Ovary (tissue), 3 donors: Measurements from ENCODE around the gene PPM1E.

Experiments
- POLR2A ChIP-seq: fragments of 450-650 bp; IDR thresholded peaks from one replicate; pipeline ENCODE4 v1.6.1; 2017; ENCODE audit warnings: antibody characterized with exemption, mild to moderate bottlenecking, moderate library complexity
- TF ChIP-seq, protein P1 (sequence below), 3 donors: fragments of 450-650 bp in 2 of 3; fragments of 200-600 bp in 1 of 3; IDR thresholded peaks; one replicate each; pipeline versions ENCODE4 v1.5.1 to v1.8.0; 2016 to 2022; ENCODE audit warnings: antibody characterized with exemption in 3 of 3, mild to moderate bottlenecking in 1 of 3
- donor health status: DM: no; HTN: no; CAD: no.

DNA sequence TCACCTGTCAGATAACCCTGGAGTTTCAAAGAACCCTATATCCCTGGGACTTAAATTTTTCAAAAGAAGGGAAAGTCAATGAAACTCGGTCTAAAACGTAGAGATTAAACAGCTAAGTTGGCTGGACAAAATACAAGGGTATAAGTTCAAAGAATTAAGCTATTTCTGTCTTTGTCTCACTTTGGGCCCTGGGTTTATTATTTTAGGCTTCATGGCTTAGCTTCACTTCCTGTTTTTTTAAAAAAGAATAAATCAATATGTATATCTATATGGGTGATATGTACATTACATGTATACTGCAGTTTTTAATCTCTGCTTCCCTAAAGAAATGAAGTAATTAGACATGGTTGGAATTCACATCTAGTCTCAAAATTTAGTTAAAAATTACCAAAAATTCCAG, 218.7 kb downstream of the PPM1E start:
- TF ChIP-seq, protein P1, sequence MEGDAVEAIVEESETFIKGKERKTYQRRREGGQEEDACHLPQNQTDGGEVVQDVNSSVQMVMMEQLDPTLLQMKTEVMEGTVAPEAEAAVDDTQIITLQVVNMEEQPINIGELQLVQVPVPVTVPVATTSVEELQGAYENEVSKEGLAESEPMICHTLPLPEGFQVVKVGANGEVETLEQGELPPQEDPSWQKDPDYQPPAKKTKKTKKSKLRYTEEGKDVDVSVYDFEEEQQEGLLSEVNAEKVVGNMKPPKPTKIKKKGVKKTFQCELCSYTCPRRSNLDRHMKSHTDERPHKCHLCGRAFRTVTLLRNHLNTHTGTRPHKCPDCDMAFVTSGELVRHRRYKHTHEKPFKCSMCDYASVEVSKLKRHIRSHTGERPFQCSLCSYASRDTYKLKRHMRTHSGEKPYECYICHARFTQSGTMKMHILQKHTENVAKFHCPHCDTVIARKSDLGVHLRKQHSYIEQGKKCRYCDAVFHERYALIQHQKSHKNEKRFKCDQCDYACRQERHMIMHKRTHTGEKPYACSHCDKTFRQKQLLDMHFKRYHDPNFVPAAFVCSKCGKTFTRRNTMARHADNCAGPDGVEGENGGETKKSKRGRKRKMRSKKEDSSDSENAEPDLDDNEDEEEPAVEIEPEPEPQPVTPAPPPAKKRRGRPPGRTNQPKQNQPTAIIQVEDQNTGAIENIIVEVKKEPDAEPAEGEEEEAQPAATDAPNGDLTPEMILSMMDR (IDR thresholded peaks at IDR 0.05), result no peak
- TF ChIP-seq POLR2A, result no peak
